ENCODE data around the gene KCNQ1. TPM values are rescaled to one million over a fixed set of nuclear protein-coding genes. Genes with fewer than 3 reads are reported as not detected.

The KCNQ1 gene
- polyA plus RNA-seq, 2 donors: 0.31 to 0.52 TPM

DNA sequence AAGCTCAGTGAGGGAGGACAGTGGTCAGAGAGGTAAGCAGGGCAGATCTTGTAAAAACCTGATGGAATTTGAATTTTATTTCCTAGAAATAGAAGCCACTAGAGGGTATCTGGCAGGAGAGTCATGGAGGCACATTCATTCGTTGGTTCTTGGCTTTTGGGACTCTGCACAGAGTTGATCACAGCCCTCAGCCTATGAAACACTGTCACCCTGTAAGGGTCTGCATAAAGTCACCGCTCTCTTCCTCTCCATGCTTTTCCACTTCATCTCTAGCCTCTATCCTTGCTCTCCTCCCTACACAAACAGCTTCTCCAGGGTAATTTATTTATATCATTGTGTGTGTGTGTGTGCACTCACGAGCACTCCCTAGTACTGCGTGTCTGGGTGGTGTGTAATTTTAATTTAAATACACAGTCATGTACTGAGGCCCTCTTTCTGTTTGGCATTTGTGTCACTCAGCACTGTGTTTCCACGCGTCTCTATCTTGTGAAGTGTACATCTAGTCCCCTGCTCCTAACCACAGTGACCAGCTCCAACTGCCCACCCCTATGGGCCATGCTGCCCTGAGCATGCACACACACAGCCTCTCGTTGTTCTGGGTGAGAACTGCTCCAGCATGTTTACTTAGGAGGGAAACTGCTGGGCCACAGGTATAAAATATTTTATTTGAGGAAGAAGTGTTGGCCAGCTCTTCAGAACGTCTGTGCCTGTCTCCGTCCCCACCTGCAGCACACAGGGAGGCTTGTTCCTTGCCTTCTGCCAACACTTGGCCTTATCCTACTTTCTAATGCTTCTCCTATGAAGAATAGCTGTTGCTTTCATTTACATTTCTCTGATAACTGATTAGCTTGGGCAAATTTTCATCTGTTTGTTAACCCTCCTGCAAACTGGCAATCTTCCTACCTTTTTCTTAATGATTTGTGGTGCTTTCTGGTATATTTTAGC lies 250.5 kb downstream of the KCNQ1 start:
- H3K27ac ChIP-seq (ENCODE audit: low read depth in 2 of 2, low read length in 1 of 2): no peak overlapping the region
- H3K4me1 ChIP-seq (ENCODE audit: control insufficient read depth in 2 of 2, insufficient read depth in 2 of 2, low read length in 1 of 2): peaks cover 3% of the 10 kb centered on the region in 2 donors
- no peaks in the 10 kb centered on the region for H3K36me3 ChIP-seq (ENCODE audit: control insufficient read depth in 2 of 2, insufficient read depth in 2 of 2, low read length in 1 of 2)
- H3K4me3 ChIP-seq (ENCODE audit: low read depth in 1 of 2, low read length in 2 of 2): no peak overlapping the region
- 79 to 83% methylated on average over 9 of the region's 9 CpGs for WGBS, 2 donors
- no peaks in the 10 kb centered on the region for H3K27me3 ChIP-seq (ENCODE audit: control insufficient read depth in 1 of 2, insufficient read depth in 2 of 2, low read length in 2 of 2)
- no peaks in the 10 kb centered on the region for H3K9me3 ChIP-seq (ENCODE audit: control insufficient read depth in 2 of 2, insufficient read depth in 1 of 2, low read depth in 1 of 2, low read length in 1 of 2)

DNA sequence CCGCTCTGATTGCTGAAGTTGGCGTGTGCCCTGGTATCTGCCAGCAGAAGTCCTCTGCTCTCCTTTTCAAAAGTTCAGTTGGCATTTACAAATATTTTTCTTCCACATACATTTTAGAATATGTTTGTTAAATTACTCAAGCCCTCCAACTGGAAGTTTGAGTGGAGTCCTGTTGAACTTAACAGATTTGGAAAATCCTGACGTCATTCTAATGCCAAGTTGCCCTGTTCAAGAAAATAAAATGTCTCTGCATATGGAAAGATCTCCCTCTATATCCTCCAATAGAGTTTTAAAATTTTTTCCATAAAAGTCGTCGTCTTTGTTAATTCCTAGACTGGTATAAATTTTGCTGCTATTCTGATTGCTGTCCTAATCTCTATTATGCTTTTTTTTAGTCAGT lies 251.6 kb downstream of the KCNQ1 start:
- no peaks in the 10 kb centered on the region for H3K9me3 ChIP-seq (ENCODE audit: control insufficient read depth in 2 of 2, insufficient read depth in 1 of 2, low read depth in 1 of 2, low read length in 1 of 2)
- H3K4me3 ChIP-seq (ENCODE audit: low read depth in 1 of 2, low read length in 2 of 2): no peak overlapping the region
- 76 to 85% methylated on average over 5 of the region's 5 CpGs for WGBS, 2 donors
- peaks cover 3% of the 10 kb centered on the region in 2 donors for H3K4me1 ChIP-seq (ENCODE audit: control insufficient read depth in 2 of 2, insufficient read depth in 2 of 2, low read length in 1 of 2)
- no peaks in the 10 kb centered on the region for H3K27me3 ChIP-seq (ENCODE audit: control insufficient read depth in 1 of 2, insufficient read depth in 2 of 2, low read length in 2 of 2)
- H3K36me3 ChIP-seq (ENCODE audit: control insufficient read depth in 2 of 2, insufficient read depth in 2 of 2, low read length in 1 of 2): no peaks in the 10 kb centered on the region
- H3K27ac ChIP-seq (ENCODE audit: low read depth in 2 of 2, low read length in 1 of 2): no peak overlapping the region

DNA sequence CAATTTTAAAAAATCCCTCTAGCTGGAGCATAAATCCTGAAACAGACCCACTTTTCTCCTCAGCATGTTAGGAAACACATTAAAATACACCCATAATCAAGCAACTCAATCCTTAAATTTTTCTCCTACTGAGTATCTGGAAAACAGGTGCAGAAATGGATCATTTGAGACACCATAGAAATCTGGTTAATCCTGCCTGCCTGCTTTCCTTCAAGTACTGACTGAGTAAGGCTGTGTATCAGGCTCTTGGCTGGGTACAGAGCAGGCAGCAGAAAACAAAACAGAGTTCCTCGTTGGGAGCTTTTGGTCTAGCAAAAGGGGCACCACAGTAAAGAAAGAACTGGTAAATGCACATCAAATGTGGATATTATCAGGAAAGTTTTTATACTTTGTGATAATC lies 253.1 kb downstream of the KCNQ1 start:
- WGBS, 2 donors: 15 to 21% methylated on average over 1 of the region's 1 CpG
- peak overlapping the region in 1 of 2 donors; percentile 57 for H3K4me3 ChIP-seq (ENCODE audit: low read depth in 1 of 2, low read length in 2 of 2)
- no peaks in the 10 kb centered on the region for H3K27me3 ChIP-seq (ENCODE audit: control insufficient read depth in 1 of 2, insufficient read depth in 2 of 2, low read length in 2 of 2)
- no peak overlapping the region for H3K27ac ChIP-seq (ENCODE audit: low read depth in 2 of 2, low read length in 1 of 2)
- peaks cover 3% of the 10 kb centered on the region in 2 donors for H3K4me1 ChIP-seq (ENCODE audit: control insufficient read depth in 2 of 2, insufficient read depth in 2 of 2, low read length in 1 of 2)
- H3K36me3 ChIP-seq (ENCODE audit: control insufficient read depth in 2 of 2, insufficient read depth in 2 of 2, low read length in 1 of 2): no peaks in the 10 kb centered on the region
- H3K9me3 ChIP-seq (ENCODE audit: control insufficient read depth in 2 of 2, insufficient read depth in 1 of 2, low read depth in 1 of 2, low read length in 1 of 2): no peaks in the 10 kb centered on the region

DNA sequence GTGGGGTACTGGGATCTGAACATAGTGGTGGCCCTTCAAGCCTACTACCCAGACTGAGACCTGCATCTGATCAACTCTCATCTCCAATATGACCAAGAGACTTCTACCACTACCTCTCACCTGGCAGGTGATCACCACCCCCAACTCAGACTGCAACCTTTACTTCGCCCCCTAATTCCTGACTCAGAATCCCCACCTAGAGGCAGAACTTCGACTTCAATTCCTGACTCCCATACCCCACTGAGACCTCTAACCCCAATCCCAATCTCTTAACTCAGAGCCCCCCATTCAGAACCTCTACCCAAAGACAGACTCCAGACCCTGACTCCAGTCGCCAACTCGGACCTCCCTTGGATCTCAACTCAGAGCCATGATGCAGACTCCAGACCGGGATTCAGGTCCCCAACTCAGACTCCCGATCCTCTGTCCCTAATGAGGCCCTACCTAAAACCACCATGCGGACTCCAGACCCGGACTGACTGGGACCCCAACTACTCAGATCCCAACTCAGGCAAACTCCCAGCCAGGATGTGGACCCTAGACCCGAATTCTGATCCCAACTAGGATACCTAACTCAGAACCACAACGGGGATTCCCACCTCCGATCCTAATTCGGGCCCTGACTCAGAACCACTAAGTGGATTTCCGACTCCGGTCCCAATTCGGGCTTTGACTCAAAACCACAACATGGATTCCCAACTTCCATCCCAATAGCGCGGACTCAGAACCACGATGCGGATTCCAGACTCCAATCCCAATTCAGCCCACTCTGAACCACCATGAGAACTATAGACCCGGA lies 253.8 kb downstream of the KCNQ1 start:
- no peaks in the 10 kb centered on the region for H3K4me1 ChIP-seq (ENCODE audit: control insufficient read depth in 2 of 2, insufficient read depth in 2 of 2, low read length in 1 of 2)
- 53 to 65% methylated on average over 20 of the region's 20 CpGs for WGBS, 2 donors
- no peaks in the 10 kb centered on the region for H3K27me3 ChIP-seq (ENCODE audit: control insufficient read depth in 1 of 2, insufficient read depth in 2 of 2, low read length in 2 of 2)
- H3K4me3 ChIP-seq (ENCODE audit: low read depth in 1 of 2, low read length in 2 of 2): peak overlapping the region; percentile 57 to 77
- no peaks in the 10 kb centered on the region for H3K36me3 ChIP-seq (ENCODE audit: control insufficient read depth in 2 of 2, insufficient read depth in 2 of 2, low read length in 1 of 2)
- H3K27ac ChIP-seq (ENCODE audit: low read depth in 2 of 2, low read length in 1 of 2): no peak overlapping the region
- no peaks in the 10 kb centered on the region for H3K9me3 ChIP-seq (ENCODE audit: control insufficient read depth in 2 of 2, insufficient read depth in 1 of 2, low read depth in 1 of 2, low read length in 1 of 2)

DNA sequence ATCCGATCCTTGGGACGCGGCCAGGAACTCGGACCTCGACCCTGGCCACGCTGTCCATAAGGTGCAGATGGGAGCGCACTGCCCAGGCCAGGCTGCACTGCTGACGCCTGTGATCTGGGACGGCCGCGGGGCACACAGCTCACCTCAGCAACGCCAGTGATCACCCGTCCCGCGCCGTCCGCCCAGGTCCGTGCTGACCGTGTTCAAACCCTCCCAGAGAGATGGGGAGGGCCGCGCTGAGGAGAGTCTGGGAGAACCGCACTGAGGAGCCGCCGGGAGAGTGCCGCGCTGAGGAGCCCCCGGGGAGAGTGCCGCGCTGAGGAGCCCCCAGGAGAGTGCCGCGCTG lies 254.3 kb downstream of the KCNQ1 start:
- Histone ChIP-seq H3K4me1 (ENCODE audit: control insufficient read depth in 2 of 2, insufficient read depth in 2 of 2, low read length in 1 of 2) (no peaks in the 10 kb centered on the region), H3K4me3 (ENCODE audit: low read depth in 1 of 2, low read length in 2 of 2) (peak overlapping the region; percentile 57 to 77), H3K9me3 (ENCODE audit: control insufficient read depth in 2 of 2, insufficient read depth in 1 of 2, low read depth in 1 of 2, low read length in 1 of 2) (no peaks in the 10 kb centered on the region), H3K27me3 (ENCODE audit: control insufficient read depth in 1 of 2, insufficient read depth in 2 of 2, low read length in 2 of 2) (no peaks in the 10 kb centered on the region), H3K27ac (ENCODE audit: low read depth in 2 of 2, low read length in 1 of 2) (peak overlapping the region; percentile 57 to 69), H3K36me3 (ENCODE audit: control insufficient read depth in 2 of 2, insufficient read depth in 2 of 2, low read length in 1 of 2) (no peaks in the 10 kb centered on the region)
- 50 to 58% methylated on average over 27 to 31 of the region's 31 CpGs for WGBS, 2 donors

DNA sequence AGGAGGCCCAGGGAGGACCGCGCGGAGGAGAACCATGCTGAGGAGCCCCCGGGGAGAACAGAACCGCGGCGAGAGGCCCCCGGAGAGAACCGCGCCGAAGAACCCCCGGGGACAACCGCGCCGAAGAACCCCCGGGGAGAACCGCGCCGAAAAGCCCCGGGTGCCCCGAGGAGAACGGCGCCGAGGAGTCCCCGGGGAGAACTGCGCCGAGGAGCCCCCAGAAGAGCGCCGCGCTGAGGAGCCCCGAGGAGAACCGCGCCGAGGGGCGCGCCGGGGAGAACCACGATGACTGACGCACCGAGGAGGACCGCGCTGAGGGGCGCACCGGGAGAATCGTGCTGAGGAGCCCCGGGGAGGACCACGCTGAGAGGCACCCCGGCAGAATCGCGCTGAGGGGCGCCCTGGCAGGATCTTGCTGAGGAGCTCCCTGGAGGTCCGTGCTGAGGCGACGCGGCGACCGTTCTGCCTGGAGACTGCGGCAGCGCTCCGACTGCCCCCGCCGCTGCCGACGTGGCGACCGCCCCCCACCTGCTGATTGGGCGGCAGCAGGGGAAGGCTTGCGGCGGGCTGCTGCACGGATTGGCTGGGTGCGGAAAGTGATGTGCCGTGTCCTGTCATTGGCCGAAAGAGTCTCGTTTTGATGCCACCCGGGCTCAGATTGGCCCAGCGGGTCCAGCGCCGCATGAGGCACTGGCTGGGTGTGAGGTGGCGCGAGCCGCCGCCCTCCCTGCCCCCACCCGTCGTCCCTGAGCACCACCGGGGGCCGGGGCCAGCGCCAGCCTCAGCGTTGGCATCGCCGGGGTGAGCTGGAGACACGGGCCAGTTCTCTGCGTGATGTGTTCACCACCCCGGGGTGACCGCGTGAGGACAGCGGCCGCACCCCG lies 255.0 kb downstream of the KCNQ1 start, which contains the start of gene KCNQ1OT1:
TSS of gene KCNQ1OT1 (minus strand) at position 464 of the 884 bp plus-strand sequence.
- H3K27ac ChIP-seq (ENCODE audit: low read depth in 2 of 2, low read length in 1 of 2): peak within 1 kb of the TSS; percentile 79 to 84
- H3K4me1 ChIP-seq (ENCODE audit: control insufficient read depth in 2 of 2, insufficient read depth in 2 of 2, low read length in 1 of 2): no peaks in the 10 kb centered on the region
- 47 to 50% methylated on average over 91 to 98 of the region's 98 CpGs for WGBS, 2 donors
- no peaks in the 10 kb centered on the region for H3K9me3 ChIP-seq (ENCODE audit: control insufficient read depth in 2 of 2, insufficient read depth in 1 of 2, low read depth in 1 of 2, low read length in 1 of 2)
- H3K27me3 ChIP-seq (ENCODE audit: control insufficient read depth in 1 of 2, insufficient read depth in 2 of 2, low read length in 2 of 2): no peaks in the 10 kb centered on the region
- H3K36me3 ChIP-seq (ENCODE audit: control insufficient read depth in 2 of 2, insufficient read depth in 2 of 2, low read length in 1 of 2): no peaks in the 10 kb centered on the region
- peak within 1 kb of the TSS; percentile 57 to 77 for H3K4me3 ChIP-seq (ENCODE audit: low read depth in 1 of 2, low read length in 2 of 2)

DNA sequence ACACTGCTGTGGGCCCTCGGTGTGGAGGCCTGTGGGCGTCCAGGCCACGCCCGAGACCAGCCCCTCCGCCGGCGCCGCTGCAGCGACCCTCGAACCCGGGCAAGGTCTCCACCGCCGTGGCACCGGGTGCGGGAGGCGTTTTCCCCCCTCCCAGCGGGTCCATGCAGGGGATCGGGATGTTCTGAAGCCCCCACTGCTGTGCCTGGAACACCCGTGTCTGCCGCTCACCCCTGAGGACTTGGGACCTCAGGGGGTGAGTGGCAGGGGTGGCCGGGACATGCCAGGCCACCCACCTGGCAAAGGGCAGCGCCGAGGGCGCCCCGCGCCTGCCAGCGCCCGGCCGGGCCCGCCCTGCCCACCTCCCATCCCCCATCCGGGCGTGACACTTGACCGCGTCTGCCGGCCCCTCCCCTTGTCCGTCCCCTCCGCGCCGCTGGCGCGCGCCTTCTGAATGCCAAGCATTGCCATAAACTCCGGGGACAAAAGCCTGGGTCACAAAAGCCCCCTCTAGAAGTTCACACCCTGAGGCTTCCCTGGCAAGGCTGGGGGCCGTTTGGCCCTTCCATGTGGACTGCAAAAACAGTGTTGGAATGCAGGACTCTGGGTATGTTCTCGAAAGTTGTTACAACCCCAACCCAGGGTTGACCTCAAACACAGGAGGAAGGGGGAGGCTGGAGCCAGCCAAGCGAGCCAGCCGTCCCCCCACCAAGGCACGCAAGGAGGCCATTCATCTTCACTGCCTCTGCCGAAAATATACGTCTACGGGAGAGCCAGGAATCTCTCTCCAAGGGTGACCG lies 255.8 kb downstream of the KCNQ1 start:
- Histone ChIP-seq H3K27ac (ENCODE audit: low read depth in 2 of 2, low read length in 1 of 2) (peak overlapping the region; percentile 79 to 84), H3K4me3 (ENCODE audit: low read depth in 1 of 2, low read length in 2 of 2) (peak overlapping the region; percentile 44 to 58), H3K36me3 (ENCODE audit: control insufficient read depth in 2 of 2, insufficient read depth in 2 of 2, low read length in 1 of 2) (no peaks in the 10 kb centered on the region), H3K27me3 (ENCODE audit: control insufficient read depth in 1 of 2, insufficient read depth in 2 of 2, low read length in 2 of 2) (no peaks in the 10 kb centered on the region), H3K4me1 (ENCODE audit: control insufficient read depth in 2 of 2, insufficient read depth in 2 of 2, low read length in 1 of 2) (no peaks in the 10 kb centered on the region), H3K9me3 (ENCODE audit: control insufficient read depth in 2 of 2, insufficient read depth in 1 of 2, low read depth in 1 of 2, low read length in 1 of 2) (no peaks in the 10 kb centered on the region)
- 48 to 52% methylated on average over 52 of the region's 52 CpGs for WGBS, 2 donors

DNA sequence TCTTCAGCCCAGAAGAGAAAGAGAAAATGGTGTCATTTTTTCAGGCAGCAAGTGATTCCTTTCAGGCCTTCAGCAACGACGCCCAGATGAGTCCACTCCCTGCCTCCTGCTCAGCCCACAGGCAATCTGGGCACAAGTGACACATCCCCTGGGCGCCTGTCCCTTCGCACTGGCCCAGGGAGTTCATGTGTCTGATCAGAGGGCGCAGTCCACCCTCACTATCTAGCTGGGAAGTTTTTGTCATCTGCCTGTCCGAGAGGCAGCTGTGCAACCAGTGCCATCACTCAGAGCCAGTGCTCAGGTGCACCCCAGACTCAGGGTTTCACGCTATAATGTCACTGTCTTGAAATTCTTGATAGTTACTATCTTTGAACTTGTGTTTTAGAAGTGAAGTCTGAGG lies 256.4 kb downstream of the KCNQ1 start:
- Histone ChIP-seq H3K27ac (ENCODE audit: low read depth in 2 of 2, low read length in 1 of 2) (peak overlapping the region; percentile 11 to 43), H3K9me3 (ENCODE audit: control insufficient read depth in 2 of 2, insufficient read depth in 1 of 2, low read depth in 1 of 2, low read length in 1 of 2) (peaks cover 0 to 2% of the 10 kb centered on the region in 2 donors), H3K4me3 (ENCODE audit: low read depth in 1 of 2, low read length in 2 of 2) (no peak overlapping the region), H3K27me3 (ENCODE audit: control insufficient read depth in 1 of 2, insufficient read depth in 2 of 2, low read length in 2 of 2) (no peaks in the 10 kb centered on the region), H3K4me1 (ENCODE audit: control insufficient read depth in 2 of 2, insufficient read depth in 2 of 2, low read length in 1 of 2) (no peaks in the 10 kb centered on the region), H3K36me3 (ENCODE audit: control insufficient read depth in 2 of 2, insufficient read depth in 2 of 2, low read length in 1 of 2) (no peaks in the 10 kb centered on the region)
- WGBS, 2 donors: 71 to 82% methylated on average over 7 of the region's 7 CpGs

Data from esophagus (tissue), 2 donors.